Inflammatory macrophage treated with lipopolysaccharide for 1 hour (primary cell): ENCODE measurements around the gene KIRREL3.

ENCODE experiments used
- DNase-seq, 2 donors: peaks; one replicate each; pipeline ENCODE4 v3.0.0-alpha.2; 2020 to 2022

KIRREL3 gene

DNA sequence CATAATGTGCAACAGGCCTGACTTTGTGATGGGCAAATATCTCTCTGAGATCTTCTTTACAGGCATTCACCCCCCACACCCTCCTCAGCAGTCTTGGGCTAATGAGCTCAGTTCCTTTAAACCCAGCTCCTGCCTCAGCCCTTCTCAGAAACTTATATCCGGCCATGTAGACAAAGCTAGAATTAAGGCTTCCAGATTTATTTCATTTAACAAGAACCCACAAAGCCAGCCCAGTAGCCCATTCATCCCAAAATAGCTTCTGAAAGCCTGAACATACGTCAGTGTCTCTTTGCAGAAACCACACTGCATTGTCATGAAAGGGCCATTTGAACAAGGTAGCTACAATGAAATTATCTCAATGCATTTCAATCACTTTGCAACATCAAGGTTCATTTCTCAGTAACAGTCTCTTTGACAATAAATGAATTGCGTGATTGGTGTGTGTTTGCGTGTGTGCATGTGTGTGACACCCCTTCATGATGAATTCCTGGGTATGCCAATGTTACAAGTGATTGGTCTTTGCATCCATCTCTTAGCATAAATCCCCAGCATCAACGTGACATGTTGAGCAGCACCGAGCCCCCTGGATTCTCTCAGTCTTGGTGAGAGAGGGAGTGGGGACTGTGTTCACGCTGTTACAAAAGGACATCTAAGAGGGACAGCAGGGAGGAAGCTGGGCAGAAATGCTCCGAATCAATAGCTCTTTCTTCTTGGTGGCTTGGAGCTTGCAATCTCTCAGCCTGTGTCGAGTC, 299.6 kb downstream of the KIRREL3 start:
- DNase-seq: no peak

GRCh38 chr11:126698576-126698975, 302.0 kb downstream of the KIRREL3 start:
- no peak for DNase-seq

- DNase-seq: no peak
Observed at GRCh38 chr11:126697936-126698335, 302.6 kb downstream of the KIRREL3 start.

- no peak for DNase-seq
Observed at GRCh38 chr11:126696982-126697381, 303.6 kb downstream of the KIRREL3 start.

- no peak for DNase-seq
Observed at GRCh38 chr11:126695293-126695692, 305.3 kb downstream of the KIRREL3 start.

- no peak for DNase-seq
Observed at GRCh38 chr11:126694065-126694625, 306.4 kb downstream of the KIRREL3 start.

DNA sequence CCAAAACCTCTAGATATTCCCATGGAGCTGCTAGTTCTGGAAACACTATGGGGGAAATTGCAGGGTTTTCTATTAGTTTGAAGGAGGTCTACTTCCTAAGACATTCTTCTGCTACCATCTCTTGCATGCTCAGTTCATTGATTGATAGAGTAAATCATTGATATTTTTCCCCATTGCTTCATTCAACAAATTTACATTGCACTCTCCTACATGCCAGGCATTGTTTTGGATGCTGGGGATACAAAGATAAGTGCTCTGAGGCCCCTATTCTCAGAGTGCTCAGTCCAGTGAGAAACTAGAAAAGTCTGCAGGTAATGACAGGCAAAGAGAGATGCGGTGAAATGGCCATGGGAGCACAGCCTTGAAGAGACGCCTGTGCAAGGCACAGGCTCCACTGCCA, 313.1 kb downstream of the KIRREL3 start:
- DNase-seq: no peak

DNA sequence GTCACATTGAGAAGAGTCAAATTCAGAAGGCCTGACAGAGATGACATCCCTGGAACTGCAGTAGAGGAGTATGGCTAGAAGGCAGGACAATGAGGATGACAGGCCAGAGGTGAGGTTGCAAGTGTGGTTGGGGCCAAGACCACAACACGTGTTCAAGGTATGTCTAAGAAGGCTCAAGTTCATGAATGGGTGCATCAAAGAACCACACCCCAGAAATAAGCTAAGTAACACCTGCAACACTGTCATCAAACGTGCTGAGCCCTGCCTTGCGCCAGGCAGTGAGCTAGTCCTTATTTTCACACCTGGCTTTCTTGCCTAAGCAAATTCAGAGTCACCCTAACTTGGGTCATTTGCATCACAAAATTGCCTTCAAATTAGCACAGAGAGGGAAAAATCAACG, 313.6 kb downstream of the KIRREL3 start:
- no peak for DNase-seq

GRCh38 chr11:126683766-126684728, 316.5 kb downstream of the KIRREL3 start:
- DNase-seq: no peak

DNA sequence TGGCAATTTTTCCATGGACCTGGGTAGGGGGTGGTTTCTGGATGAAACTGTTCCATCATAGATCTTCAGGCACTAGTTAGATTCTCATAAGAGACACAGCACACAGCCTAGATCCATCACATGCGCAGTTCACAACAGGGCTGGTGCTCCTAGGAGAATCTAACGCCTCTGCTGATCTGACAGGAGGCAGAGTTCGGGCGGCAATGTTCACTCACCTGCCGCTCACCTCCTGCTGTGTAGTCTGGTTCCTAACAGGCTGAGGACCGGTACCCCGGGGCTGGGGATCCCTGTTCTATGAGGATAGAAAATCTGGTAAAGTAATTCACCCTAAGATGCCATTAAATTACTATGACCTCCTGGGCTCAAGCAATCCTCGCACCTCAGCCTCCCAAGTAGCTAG, 318.0 kb downstream of the KIRREL3 start:
- no peak for DNase-seq

- no peak for DNase-seq
Observed at GRCh38 chr11:126680700-126681099, 319.9 kb downstream of the KIRREL3 start.

DNA sequence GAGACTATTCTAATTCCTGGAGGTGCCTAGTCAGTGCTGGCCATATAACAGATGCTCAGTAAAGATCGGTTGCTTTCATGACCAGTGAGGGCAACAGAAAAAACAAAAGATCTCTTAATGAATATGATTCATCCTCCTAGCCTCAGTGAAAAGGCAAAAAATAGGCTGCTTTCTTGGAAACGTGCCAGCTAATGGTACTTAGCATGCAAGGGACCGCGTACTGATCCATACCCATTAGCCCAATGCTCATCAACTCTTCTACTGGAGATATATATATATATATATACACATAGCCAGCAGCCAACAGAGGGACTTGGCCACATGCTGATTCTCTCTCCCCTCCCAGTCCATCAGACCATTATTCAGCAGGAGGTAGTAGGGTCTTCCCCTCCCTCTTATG, 320.4 kb downstream of the KIRREL3 start:
- DNase-seq: no peak

DNA sequence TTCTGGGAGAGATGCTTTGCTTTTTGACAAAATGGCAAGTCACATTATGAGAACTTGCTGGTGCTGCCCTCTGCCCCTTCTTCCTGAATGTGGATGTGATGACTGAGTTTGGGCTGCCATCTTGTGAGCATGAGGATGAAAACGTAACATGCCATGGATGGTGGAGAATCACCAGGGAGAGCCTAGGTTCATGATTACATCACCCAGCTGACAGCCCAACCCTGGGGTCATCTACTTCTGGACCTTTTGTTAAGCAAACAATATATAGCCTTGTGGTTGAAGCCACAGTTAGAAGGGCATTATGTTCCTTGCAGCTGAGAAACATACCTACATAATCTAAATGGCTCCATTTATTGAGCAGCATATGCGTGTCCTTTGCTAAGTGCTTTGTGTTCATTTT, 321.5 kb downstream of the KIRREL3 start:
- DNase-seq: no peak

- DNase-seq: no peak
Observed at GRCh38 chr11:126676536-126676935, 324.0 kb downstream of the KIRREL3 start.

DNA sequence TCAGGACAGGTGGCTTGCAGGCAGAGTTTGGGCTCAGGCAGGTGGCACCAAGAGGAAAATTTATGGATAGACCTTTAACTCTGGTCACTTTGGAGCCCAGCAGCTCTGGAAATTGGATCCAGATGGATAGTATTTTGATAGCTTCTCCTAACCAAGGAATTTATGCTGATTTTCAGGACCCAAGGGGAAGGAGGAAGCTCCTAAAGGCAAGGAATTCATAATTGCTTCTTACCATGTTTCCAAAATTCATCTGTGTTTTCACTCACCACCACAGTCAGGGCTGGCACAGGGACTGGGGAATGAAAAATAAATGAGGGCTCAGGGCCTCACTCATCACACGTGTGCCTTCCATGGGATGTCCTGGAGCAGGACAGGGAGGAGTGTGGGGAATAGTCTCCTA, 327.3 kb downstream of the KIRREL3 start:
- no peak for DNase-seq

GRCh38 chr11:126669416-126669815, 331.2 kb downstream of the KIRREL3 start:
- DNase-seq: peak in 1 of 2 donors; percentile 18

- DNase-seq: no peak
Observed at GRCh38 chr11:126664643-126665042, 335.9 kb downstream of the KIRREL3 start.

- no peak for DNase-seq
Observed at GRCh38 chr11:126663749-126664592, 336.6 kb downstream of the KIRREL3 start.

- DNase-seq: no peak
Observed at GRCh38 chr11:126662035-126662790, 338.4 kb downstream of the KIRREL3 start.

- DNase-seq: no peak
Observed at GRCh38 chr11:126660761-126661425, 339.7 kb downstream of the KIRREL3 start.

DNA sequence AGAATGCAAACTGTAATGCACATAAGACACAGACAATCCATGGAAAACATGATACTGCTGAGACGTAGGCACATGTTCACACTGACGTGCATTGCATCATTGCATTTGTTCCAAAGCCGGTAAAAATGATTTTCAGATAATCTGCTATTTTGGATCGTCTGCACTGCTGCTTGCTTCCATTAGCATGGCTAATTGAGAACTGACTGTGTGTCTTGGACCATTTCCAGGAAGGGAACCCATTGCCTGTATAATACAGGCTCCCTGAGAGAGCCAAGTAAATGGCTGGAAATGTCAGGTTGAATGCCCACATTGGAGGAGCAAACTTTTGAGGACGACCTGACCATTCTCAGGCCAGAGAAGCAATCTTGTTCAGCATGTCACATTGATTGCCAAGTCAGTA, 340.2 kb downstream of the KIRREL3 start:
- DNase-seq: no peak
